K562 (cell line): ENCODE results near the gene DCST1. TPM values are rescaled to one million over a fixed set of nuclear protein-coding genes. Genes with fewer than 3 reads are reported as not detected.

Source experiments
- CSDE1 ChIP-seq, 2 experiments: fragments of 450-650 bp; IDR thresholded peaks; 2 replicates each; pipeline ENCODE4 v1.6.1; 2016; ENCODE audit warnings: mild to moderate bottlenecking in 1 of 2
- DACH1 ChIP-seq: fragments of 450-650 bp; IDR thresholded peaks from 2 replicates; pipeline ENCODE4 v1.6.1; 2018; ENCODE audit not compliant: partially characterized antibody
- DNMT1 ChIP-seq: fragments of 450-650 bp; IDR thresholded peaks from 2 replicates; pipeline ENCODE4 v1.6.1; 2016; ENCODE audit warnings: antibody characterized with exemption, mild to moderate bottlenecking
- HEY1 ChIP-seq: fragments of 250-450 bp; sonication (Bioruptor Pico); IDR thresholded peaks from 2 replicates; pipeline ENCODE4 v1.5.0; 2020; ENCODE audit warnings: mild to moderate bottlenecking, moderate library complexity, borderline replicate concordance
- HMGN3 ChIP-seq: IDR thresholded peaks from 2 replicates; pipeline ENCODE4 v1.6.1; 2011; ENCODE audit warnings: borderline replicate concordance, low read depth, mild to moderate bottlenecking, mixed read lengths, low read length; ENCODE audit not compliant: insufficient read length; ENCODE audit errors: extremely low read depth
- IFI16 ChIP-seq: fragments of 250-450 bp; sonication (Bioruptor Pico); IDR thresholded peaks from 2 replicates; pipeline ENCODE4 v2.1.2; 2022; ENCODE audit warnings: mild to moderate bottlenecking, inconsistent platforms
- KLF16 ChIP-seq: IDR thresholded peaks from 2 replicates; pipeline ENCODE4 v1.6.1; 2016; ENCODE audit warnings: antibody characterized with exemption
- MEIS2 ChIP-seq: fragments of 450-650 bp; IDR thresholded peaks from 2 replicates; pipeline ENCODE4 v1.6.1; 2014; ENCODE audit warnings: mild to moderate bottlenecking; ENCODE audit not compliant: partially characterized antibody
- SIN3B ChIP-seq: fragments of 450-650 bp; IDR thresholded peaks from 2 replicates; pipeline ENCODE4 v1.6.1; 2017; ENCODE audit warnings: low read depth, mild to moderate bottlenecking, moderate library complexity
- THRAP3 ChIP-seq: fragments of 450-650 bp; IDR thresholded peaks from 2 replicates; pipeline ENCODE4 v1.6.1; 2016; ENCODE audit warnings: mild to moderate bottlenecking, inconsistent platforms, borderline replicate concordance
- ZFPM2 ChIP-seq: fragments of 250-450 bp; sonication (Bioruptor Pico); IDR thresholded peaks from 2 replicates; pipeline ENCODE4 v1.5.1; 2022; ENCODE audit warnings: mild to moderate bottlenecking
- ZNF140 ChIP-seq: fragments of 250-450 bp; sonication (Bioruptor Pico); IDR thresholded peaks from 2 replicates; pipeline ENCODE4 v1.8.0; 2021; ENCODE audit warnings: moderate library complexity, mild to moderate bottlenecking, inconsistent platforms
- ZNF24 ChIP-seq: fragments of 450-650 bp; IDR thresholded peaks from 2 replicates; pipeline ENCODE4 v1.6.1; 2016
- ZNF551 ChIP-seq: fragments of 250-450 bp; sonication (Bioruptor Pico); IDR thresholded peaks from 2 replicates; pipeline ENCODE4 v1.5.0; 2021; ENCODE audit warnings: mild to moderate bottlenecking, moderate library complexity
- ZSCAN32 ChIP-seq: fragments of 450-650 bp; formaldehyde crosslinking; IDR thresholded peaks from 2 replicates; pipeline ENCODE4 v1.4.0; 2020; ENCODE audit warnings: mild to moderate bottlenecking, moderate library complexity
- polyA plus RNA-seq, 8 experiments: library from polyadenylated mRNA; depleted of rRNA in 4 of 8; stranded (reverse) in 5 of 8; unstranded in 3 of 8; fragments of >200 nt; fragmentation: Nextera tagmentation in 2 of 8; fragmentation: Illumina TruSeq in 1 of 8; extraction: Ambion mirVana in 2 of 8; extraction: Trizol in 1 of 8; gene quantifications; 2 replicates each; pipeline versions ENCODE4 v1.2.1 to v1.2.3, GENCODE V29; 2011 to 2014; ENCODE audit warnings: inconsistent platforms in 1 of 8, missing spikeins in 1 of 8
- total RNA-seq, 7 experiments: library from RNA; depleted of rRNA in 6 of 7; stranded (reverse); fragments of >200 nt in 6 of 7; fragmentation: Illumina TruSeq in 2 of 7; extraction: Trizol in 2 of 7; gene quantifications; 2 replicates each; pipeline versions ENCODE4 v1.2.1 to v1.2.3, GENCODE V29; 2011 to 2021; ENCODE audit warnings: low replicate concordance in 1 of 7
- TF ChIP-seq, protein P1 (sequence below): fragments of 450-650 bp; formaldehyde crosslinking; IDR thresholded peaks from 2 replicates; pipeline ENCODE4 v1.4.0; 2022; ENCODE audit warnings: missing genetic modification characterization
- TF ChIP-seq, protein P2 (sequence below): fragments of 250-450 bp; sonication (Bioruptor Pico); IDR thresholded peaks from 2 replicates; pipeline ENCODE4 v1.4.0; 2020; ENCODE audit warnings: borderline replicate concordance
- TF ChIP-seq, protein P3 (sequence below): fragments of 250-450 bp; sonication (Bioruptor Pico); IDR thresholded peaks from 2 replicates; pipeline ENCODE4 v1.4.0; 2020; ENCODE audit warnings: mild to moderate bottlenecking, moderate library complexity
- TF ChIP-seq, protein P4 (sequence below): fragments of 450-650 bp; formaldehyde crosslinking; IDR thresholded peaks from 2 replicates; pipeline ENCODE4 v1.4.0; 2020; ENCODE audit warnings: mild to moderate bottlenecking
- TF ChIP-seq, protein P5 (sequence below): sonication (generic); formaldehyde crosslinking; IDR thresholded peaks from 2 replicates; pipeline ENCODE4 v1.5.0; 2020; ENCODE audit warnings: missing genetic modification reagents

The DCST1 gene
- total and polyA plus RNA-seq, 9 of the 15 experiments (the other 6 are each of a cell fraction or from before 2014, with no cell fraction given), result not detected

DNA sequence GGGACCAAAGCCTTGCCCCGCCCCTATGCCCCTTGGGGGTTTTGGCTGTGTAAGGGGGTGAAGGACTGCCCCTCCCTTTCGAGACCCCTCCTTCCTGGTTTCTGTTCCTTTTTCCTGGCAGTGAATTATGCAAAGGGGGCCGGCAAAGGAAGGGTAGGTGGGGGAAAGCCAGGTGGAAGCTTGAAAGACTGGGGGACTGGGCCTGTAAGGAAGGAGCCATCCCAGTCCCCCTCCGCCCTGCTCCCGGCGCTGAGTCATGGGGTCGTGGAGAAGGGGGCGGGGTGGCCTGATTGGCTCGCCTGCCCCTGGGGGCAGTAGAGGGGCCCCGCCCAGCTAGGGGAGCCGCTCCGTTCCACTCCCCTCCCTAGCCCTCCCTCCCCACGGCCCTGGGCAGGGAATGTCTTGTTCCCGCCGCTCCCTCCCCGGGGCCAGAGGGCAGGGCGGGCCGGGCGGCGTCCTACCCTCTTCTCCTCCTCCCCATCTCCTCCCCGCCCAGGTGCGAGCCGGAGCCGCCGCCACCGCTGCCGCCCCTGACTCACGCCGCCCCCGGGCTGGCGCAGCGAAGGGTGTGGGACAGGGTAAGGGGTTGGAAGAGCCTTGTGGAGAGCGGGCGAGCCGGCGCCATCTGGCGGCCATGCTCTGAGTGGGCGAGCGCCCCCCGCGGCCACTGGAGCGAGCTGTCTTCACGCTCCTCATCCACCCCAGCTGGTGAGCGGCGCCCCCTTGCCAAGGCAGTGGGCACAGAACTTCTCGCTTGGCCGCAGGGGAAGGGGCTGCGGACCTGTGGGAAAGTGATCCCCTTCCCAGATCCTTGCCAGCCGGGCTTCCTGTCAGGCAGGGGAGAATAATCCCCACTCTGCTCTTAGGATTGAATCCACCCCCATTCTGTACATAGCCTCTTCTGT is 16.3 kb upstream of the DCST1 start (continued):
- TF ChIP-seq, protein P1, sequence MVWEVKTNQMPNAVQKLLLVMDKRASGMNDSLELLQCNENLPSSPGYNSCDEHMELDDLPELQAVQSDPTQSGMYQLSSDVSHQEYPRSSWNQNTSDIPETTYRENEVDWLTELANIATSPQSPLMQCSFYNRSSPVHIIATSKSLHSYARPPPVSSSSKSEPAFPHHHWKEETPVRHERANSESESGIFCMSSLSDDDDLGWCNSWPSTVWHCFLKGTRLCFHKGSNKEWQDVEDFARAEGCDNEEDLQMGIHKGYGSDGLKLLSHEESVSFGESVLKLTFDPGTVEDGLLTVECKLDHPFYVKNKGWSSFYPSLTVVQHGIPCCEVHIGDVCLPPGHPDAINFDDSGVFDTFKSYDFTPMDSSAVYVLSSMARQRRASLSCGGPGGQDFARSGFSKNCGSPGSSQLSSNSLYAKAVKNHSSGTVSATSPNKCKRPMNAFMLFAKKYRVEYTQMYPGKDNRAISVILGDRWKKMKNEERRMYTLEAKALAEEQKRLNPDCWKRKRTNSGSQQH, result peak; percentile 51; the same call in 1 of the 2 replicates
- no peak for TF ChIP-seq ZFPM2 (CRISPR knock-in tag)
- no peak for TF ChIP-seq CSDE1 (IDR thresholded peaks at IDR 0.05)
- TF ChIP-seq, protein P2, sequence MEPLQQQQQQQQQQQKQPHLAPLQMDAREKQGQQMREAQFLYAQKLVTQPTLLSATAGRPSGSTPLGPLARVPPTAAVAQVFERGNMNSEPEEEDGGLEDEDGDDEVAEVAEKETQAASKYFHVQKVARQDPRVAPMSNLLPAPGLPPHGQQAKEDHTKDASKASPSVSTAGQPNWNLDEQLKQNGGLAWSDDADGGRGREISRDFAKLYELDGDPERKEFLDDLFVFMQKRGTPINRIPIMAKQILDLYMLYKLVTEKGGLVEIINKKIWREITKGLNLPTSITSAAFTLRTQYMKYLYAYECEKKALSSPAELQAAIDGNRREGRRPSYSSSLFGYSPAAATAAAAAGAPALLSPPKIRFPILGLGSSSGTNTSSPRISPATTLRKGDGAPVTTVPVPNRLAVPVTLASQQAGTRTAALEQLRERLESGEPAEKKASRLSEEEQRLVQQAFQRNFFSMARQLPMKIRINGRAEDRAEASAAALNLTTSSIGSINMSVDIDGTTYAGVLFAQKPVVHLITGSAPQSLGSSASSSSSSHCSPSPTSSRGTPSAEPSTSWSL (CRISPR knock-in tag), result no peak
- peak; percentile 79 for TF ChIP-seq KLF16
- no peak for TF ChIP-seq SIN3B
- TF ChIP-seq, protein P3, sequence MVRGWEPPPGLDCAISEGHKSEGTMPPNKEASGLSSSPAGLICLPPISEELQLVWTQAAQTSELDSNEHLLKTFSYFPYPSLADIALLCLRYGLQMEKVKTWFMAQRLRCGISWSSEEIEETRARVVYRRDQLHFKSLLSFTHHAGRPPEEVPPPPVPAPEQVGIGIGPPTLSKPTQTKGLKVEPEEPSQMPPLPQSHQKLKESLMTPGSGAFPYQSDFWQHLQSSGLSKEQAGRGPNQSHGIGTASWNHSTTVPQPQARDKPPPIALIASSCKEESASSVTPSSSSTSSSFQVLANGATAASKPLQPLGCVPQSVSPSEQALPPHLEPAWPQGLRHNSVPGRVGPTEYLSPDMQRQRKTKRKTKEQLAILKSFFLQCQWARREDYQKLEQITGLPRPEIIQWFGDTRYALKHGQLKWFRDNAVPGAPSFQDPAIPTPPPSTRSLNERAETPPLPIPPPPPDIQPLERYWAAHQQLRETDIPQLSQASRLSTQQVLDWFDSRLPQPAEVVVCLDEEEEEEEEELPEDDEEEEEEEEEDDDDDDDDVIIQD (CRISPR knock-in tag), result no peak
- TF ChIP-seq HEY1 (CRISPR knock-in tag), result no peak
- peak; percentile 24 for TF ChIP-seq MEIS2
- no peak for TF ChIP-seq ZNF551 (CRISPR knock-in tag)
- peak; percentile 97 for TF ChIP-seq HMGN3
- no peak for TF ChIP-seq DACH1
- no peak for TF ChIP-seq THRAP3
- TF ChIP-seq, protein P4, sequence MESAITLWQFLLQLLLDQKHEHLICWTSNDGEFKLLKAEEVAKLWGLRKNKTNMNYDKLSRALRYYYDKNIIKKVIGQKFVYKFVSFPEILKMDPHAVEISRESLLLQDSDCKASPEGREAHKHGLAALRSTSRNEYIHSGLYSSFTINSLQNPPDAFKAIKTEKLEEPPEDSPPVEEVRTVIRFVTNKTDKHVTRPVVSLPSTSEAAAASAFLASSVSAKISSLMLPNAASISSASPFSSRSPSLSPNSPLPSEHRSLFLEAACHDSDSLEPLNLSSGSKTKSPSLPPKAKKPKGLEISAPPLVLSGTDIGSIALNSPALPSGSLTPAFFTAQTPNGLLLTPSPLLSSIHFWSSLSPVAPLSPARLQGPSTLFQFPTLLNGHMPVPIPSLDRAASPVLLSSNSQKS, result no peak
- TF ChIP-seq ZNF140 (CRISPR knock-in tag), result no peak
- TF ChIP-seq, protein P5, sequence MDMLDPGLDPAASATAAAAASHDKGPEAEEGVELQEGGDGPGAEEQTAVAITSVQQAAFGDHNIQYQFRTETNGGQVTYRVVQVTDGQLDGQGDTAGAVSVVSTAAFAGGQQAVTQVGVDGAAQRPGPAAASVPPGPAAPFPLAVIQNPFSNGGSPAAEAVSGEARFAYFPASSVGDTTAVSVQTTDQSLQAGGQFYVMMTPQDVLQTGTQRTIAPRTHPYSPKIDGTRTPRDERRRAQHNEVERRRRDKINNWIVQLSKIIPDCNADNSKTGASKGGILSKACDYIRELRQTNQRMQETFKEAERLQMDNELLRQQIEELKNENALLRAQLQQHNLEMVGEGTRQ (CRISPR knock-in tag), result no peak
- TF ChIP-seq ZSCAN32 (CRISPR knock-in tag), result no peak
- TF ChIP-seq ZNF24, result peak; percentile 80
- no peak for TF ChIP-seq IFI16 (CRISPR knock-in tag)
- TF ChIP-seq DNMT1, result 0 out of 2 replicates have a peak, but pooled peaks have one; percentile 70
